HUES48 (cell line): ENCODE results near the gene SPRED2.

Experiments used
- H3K27ac ChIP-seq: one replicate; pipeline ENCODE4 v1.7.0; 2013; ENCODE audit warnings: low read depth, low read length, inconsistent platforms
- H3K27me3 ChIP-seq: 2 replicates; pipeline ENCODE4 v1.6.1; 2013; ENCODE audit warnings: mild to moderate bottlenecking, low read length; ENCODE audit not compliant: control insufficient read depth, insufficient read depth
- H3K36me3 ChIP-seq: 2 replicates; pipeline ENCODE4 v1.6.1; 2013; ENCODE audit warnings: low read length; ENCODE audit not compliant: control insufficient read depth, insufficient read depth
- H3K4me1 ChIP-seq: 2 replicates; pipeline ENCODE4 v1.6.1; 2013; ENCODE audit warnings: mild to moderate bottlenecking, low read length; ENCODE audit not compliant: control insufficient read depth, insufficient read depth
- H3K4me3 ChIP-seq: 2 replicates; pipeline ENCODE4 v1.5.1; 2013; ENCODE audit warnings: mild to moderate bottlenecking, low read depth, low read length
- H3K9ac ChIP-seq: 2 replicates; pipeline ENCODE4 v1.6.1; 2013; ENCODE audit warnings: mild to moderate bottlenecking, low read depth, low read length, moderate library complexity
- H3K9me3 ChIP-seq: 2 replicates; pipeline ENCODE4 v1.6.1; 2013; ENCODE audit warnings: low read length; ENCODE audit not compliant: control insufficient read depth, insufficient read depth

The SPRED2 gene

DNA sequence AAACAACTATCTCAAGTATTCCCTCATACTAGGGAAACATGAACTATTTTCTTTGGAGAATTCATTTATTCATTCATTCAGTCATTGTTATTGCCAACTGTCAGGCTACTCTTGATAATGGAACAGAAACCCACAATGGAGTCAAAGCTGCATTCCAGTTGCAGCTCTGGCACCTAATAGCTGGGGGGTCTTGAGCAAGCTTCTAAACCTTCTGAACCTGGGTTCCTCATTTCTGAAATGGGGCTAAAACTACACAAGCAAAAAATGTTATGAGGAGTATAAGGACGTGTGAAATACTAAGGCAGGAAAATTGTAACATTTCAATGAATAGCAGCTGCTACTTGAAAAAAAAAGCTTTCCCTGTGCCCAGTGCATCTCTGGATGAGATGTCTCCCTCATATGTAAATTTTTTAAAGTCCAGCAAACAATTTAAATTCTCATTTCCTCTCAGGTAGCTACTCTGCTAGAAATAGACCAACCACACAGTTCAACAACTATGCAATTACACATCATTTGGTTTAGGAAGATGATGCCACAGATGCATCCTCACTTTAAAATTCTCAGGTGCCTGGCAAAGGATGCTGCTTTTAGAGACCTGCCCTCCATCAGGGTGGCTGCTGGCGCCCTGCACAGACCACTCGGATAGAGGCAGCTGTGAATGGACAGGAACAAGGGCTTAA is 38.5 kb downstream of the SPRED2 start:
- peaks cover 42% of the 10 kb centered on the region for H3K4me1 ChIP-seq
- H3K36me3 ChIP-seq, result no peaks in the 10 kb centered on the region
- no peak overlapping the region for H3K27ac ChIP-seq
- no peaks in the 10 kb centered on the region for H3K9me3 ChIP-seq
- no peaks in the 10 kb centered on the region for H3K27me3 ChIP-seq
- no peak overlapping the region for H3K4me3 ChIP-seq
- H3K9ac ChIP-seq, result no peak overlapping the region

DNA sequence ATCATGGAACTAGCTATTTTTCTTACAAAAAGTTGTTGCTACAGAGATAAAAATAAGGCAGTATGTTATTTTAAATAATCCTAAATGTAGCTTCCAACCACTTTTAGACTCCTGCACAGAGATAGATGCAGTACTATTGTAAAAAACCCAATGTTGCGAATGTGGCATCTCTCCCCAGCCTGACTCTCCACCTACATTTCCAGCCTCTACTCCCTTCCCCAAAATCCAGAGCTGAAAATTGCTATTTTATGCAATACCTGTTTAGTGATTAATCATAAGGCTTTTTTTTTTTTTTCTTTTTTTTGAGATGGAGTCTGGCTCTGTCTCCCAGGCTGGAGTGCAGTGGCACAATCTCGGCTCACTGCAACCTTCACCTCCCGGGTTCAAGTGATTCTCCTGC is 39.4 kb downstream of the SPRED2 start:
- no peaks in the 10 kb centered on the region for H3K36me3 ChIP-seq
- no peak overlapping the region for H3K4me3 ChIP-seq
- H3K9me3 ChIP-seq, result no peaks in the 10 kb centered on the region
- H3K4me1 ChIP-seq, result peaks cover 46% of the 10 kb centered on the region
- no peaks in the 10 kb centered on the region for H3K27me3 ChIP-seq
- H3K9ac ChIP-seq, result no peak overlapping the region
- H3K27ac ChIP-seq, result no peak overlapping the region

DNA sequence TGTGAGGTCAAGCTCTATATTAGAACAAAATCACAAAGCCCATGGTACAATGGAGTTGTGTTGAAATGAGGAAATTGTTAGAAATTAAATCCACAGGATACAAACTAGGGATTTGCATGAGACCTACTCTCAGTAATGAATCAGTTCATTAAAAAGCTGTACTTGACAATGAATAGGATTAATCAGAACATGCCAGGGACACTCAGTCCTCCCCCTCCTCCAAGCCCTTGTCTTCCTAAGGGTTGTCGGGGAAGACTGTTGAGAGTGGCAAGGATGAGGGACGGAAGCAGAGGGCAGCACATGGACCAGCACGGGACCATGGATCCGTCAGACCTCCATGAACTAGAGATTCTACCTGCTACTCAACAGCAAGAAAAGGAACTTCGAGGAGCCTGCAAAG is 39.8 kb downstream of the SPRED2 start:
- Histone ChIP-seq H3K4me3 (no peak overlapping the region), H3K9ac (no peak overlapping the region), H3K36me3 (no peaks in the 10 kb centered on the region), H3K27me3 (no peaks in the 10 kb centered on the region), H3K27ac (no peak overlapping the region), H3K9me3 (no peaks in the 10 kb centered on the region), H3K4me1 (peaks cover 46% of the 10 kb centered on the region)

DNA sequence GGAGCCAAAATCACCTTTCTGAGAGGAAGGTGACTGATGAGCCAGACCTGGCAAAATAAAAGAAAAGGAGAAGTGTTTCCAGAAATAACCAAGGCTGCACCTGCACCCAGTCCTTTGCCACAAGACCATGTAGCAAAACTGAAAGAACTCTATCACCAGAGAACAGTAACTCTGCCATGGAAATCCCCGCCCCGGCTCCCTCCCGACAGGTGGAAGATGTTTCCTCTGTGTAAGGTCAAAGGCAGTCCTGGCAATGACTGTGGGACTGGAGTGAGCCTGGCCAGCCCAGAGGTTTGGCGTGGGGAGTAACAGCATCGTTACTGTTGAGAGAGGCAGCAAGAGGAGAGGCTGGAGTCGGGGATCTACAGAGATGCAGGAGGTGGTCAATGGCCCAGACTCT is 42.3 kb downstream of the SPRED2 start:
- H3K9ac ChIP-seq, result no peak overlapping the region
- H3K36me3 ChIP-seq, result no peaks in the 10 kb centered on the region

DNA sequence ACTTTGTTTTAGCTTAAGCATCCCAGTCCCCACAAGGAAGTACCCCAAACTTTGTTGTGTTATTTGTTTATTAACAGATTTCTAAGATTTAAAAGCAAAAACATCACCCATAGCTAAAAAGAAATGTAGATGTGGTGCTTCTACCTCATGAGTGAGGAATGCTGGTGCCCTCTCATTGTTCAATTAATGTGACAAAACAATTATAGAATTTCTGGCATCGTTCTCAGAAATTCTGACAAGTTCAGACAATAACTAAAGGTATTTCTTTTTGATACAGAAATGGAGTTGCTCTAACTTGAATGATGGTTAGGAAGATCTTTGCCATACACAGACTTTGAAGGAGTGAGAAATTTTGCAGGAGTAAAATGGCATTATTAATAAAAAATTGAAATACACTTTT is 42.9 kb downstream of the SPRED2 start:
- Histone ChIP-seq H3K27me3 (no peaks in the 10 kb centered on the region), H3K27ac (no peak overlapping the region), H3K36me3 (no peaks in the 10 kb centered on the region), H3K4me3 (no peak overlapping the region), H3K9ac (no peak overlapping the region), H3K9me3 (no peaks in the 10 kb centered on the region), H3K4me1 (peaks cover 28% of the 10 kb centered on the region)

More for the DNA sequence above, 42.3 kb downstream of the SPRED2 start:
- Histone ChIP-seq H3K27me3 (no peaks in the 10 kb centered on the region), H3K9me3 (no peaks in the 10 kb centered on the region), H3K4me3 (no peak overlapping the region), H3K4me1 (peaks cover 35% of the 10 kb centered on the region), H3K27ac (no peak overlapping the region)

DNA sequence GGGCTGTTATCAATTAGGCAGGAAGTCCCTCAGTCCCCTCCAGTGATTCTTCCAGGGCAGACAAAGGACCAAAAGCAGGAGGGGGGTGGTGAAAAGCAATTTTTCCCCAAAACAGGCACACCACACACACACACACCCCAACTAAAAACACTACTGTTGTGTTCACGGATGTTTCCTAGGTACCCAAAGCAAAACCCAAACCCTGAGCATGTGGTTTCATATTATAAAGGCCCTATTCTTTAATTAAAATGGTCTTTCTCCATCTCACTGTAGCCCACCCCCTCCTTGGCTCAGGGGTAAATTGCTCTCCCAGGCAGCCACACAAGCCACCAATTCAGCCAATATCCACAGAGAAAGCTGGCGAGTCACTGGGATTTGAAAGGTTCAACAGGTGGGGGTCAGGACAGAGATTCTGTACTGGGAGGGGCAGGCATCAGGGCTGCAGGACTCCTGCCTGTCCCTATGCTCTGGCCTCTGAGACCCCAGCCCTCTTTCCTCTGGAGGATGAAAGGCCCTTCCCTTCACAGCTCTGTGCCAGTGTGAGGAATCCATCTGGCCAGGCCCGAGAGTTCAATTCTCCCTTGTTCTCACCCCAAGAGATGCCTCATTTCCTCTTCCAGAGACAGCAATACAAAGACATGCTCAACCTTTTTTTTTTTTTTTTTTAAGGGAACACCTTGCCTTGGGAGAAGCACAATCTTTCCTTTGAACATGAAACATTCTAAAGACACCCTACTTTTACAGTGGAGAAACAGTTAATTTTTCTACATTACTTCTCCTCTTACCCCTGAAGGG is 43.6 kb downstream of the SPRED2 start:
- Histone ChIP-seq H3K36me3 (no peaks in the 10 kb centered on the region), H3K27ac (no peak overlapping the region), H3K4me1 (peaks cover 23% of the 10 kb centered on the region), H3K27me3 (no peaks in the 10 kb centered on the region), H3K4me3 (no peak overlapping the region), H3K9ac (no peak overlapping the region), H3K9me3 (no peaks in the 10 kb centered on the region)

DNA sequence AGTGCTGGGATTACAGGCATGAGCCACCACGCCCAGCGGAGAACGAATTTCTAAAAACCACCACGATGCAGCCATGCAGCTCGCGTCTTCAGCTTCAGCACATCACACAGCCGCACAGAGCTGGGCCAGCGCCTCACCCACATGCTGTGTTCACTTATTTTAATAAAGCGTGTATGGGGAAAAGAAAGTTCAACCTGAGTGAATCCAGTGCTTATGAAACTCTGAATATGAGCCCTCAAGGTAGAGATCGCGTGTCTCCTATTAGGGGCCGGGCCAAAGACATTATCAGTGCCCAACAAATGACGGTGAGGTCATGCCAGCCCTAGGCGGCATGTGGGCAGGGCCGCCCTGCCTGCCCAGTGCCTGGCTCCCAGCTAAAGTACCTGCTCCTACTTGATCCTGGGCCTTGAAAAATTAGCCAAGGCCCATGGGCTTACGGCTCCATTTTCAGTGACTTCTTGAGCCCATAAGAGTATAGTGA is 44.3 kb downstream of the SPRED2 start:
- Histone ChIP-seq H3K36me3 (no peaks in the 10 kb centered on the region), H3K4me1 (peaks cover 27% of the 10 kb centered on the region), H3K27me3 (no peaks in the 10 kb centered on the region), H3K4me3 (no peak overlapping the region), H3K9me3 (no peaks in the 10 kb centered on the region), H3K27ac (no peak overlapping the region), H3K9ac (no peak overlapping the region)

DNA sequence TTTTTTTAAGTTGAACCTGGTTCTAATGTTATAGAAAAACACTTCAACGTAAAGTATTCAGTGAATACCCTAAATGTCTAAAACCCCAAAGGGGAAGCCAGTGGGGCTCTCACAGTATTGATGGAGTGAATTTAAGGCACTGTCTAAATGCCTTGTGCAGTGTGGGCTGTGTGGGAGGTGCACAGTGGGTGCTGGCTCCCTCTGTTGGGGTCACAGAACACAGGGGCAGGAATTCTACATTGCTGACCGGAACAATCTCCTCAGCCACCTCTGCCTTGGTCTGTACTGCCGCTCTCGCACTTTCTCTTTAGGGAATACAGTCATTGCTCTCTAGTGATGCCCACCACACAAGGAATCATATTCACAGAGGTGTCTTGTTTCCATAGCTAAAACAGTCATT is 45.4 kb downstream of the SPRED2 start:
- no peak overlapping the region for H3K27ac ChIP-seq
- peaks cover 34% of the 10 kb centered on the region for H3K4me1 ChIP-seq
- H3K9me3 ChIP-seq, result no peaks in the 10 kb centered on the region
- no peaks in the 10 kb centered on the region for H3K36me3 ChIP-seq
- no peak overlapping the region for H3K4me3 ChIP-seq
- H3K27me3 ChIP-seq, result no peaks in the 10 kb centered on the region
- H3K9ac ChIP-seq, result no peak overlapping the region

DNA sequence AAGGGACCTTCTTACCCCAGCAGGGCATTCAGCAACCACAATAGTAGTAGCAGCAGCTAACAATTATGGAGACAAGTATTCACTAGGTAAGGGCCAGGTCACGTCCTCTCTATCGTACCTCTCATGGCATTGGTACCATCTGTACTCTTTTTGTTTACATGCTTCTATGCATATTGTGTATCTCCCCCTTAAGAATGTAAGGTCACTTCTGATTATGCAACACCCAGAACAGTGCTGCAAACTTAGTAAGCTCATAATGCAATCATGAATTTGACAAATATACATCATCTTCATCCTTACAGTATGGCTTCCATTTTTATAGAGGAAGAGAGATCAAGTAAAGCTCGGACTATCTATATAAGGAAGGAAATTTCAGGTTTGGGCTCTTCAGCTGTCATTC is 46.1 kb downstream of the SPRED2 start:
- H3K4me3 ChIP-seq, result no peak overlapping the region
- no peaks in the 10 kb centered on the region; the same call in 1 of the 2 replicates for H3K36me3 ChIP-seq
- H3K9ac ChIP-seq, result no peak overlapping the region
- no peaks in the 10 kb centered on the region for H3K9me3 ChIP-seq
- peaks cover 34% of the 10 kb centered on the region for H3K4me1 ChIP-seq
- no peak overlapping the region for H3K27ac ChIP-seq
- H3K27me3 ChIP-seq, result no peaks in the 10 kb centered on the region

DNA sequence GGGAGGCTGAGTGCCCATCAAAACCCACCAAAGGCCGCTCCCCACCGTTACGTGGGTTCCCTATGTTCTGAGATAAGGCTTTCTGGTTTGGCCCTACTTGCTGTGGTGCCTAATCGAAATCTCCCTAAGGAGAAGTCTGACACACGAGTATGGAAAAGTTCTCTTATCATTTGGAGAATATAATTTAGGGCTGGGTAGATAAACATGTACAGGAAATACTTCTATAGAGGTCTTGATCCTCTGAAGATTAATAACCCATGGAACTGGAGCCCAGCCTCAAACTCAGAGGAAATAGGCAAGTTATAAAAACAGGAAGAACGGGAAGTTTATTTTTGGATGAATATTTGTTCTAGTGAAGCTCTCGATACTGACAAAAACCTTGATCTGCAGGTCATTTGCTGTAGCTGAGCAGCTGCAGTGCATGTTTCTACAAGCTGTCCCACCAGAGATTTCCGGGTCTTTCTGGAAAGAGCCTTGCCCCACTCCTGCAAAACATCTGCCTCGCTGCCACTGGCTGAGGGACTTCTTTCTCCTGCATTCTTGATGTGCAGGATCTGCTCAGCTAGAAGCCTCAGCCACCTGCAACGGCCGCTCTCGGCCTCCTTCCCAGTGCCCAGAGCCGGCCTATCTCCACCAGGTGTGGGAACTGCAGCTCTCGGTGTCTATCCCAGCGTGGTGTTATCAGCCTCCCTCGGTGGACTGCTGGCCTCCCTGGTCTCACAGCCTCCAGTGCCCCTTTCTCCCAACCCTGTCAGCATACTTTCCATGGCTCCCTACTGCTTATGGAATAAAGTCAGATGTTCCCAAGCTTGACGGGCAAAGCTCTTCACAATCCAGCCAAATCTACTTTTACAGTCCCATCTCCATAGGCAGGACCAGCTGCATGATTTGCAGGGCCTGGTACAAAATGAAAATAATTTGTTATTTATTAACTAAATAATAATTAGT is 48.6 kb downstream of the SPRED2 start:
- Histone ChIP-seq H3K9me3 (no peaks in the 10 kb centered on the region), H3K27me3 (no peaks in the 10 kb centered on the region), H3K36me3 (no peaks in the 10 kb centered on the region; the same call in 1 of the 2 replicates), H3K4me3 (no peak overlapping the region), H3K27ac (no peak overlapping the region), H3K4me1 (peaks cover 17% of the 10 kb centered on the region; the same call in 1 of the 2 replicates), H3K9ac (no peak overlapping the region)
